ENCODE results near the gene ZNF483.
"Not testable (repeated sequence)": the region's sequence is repeated elsewhere in the genome, so short reads cannot be mapped to it uniquely, and the experiment has no call there.

The ZNF483 gene

DNA sequence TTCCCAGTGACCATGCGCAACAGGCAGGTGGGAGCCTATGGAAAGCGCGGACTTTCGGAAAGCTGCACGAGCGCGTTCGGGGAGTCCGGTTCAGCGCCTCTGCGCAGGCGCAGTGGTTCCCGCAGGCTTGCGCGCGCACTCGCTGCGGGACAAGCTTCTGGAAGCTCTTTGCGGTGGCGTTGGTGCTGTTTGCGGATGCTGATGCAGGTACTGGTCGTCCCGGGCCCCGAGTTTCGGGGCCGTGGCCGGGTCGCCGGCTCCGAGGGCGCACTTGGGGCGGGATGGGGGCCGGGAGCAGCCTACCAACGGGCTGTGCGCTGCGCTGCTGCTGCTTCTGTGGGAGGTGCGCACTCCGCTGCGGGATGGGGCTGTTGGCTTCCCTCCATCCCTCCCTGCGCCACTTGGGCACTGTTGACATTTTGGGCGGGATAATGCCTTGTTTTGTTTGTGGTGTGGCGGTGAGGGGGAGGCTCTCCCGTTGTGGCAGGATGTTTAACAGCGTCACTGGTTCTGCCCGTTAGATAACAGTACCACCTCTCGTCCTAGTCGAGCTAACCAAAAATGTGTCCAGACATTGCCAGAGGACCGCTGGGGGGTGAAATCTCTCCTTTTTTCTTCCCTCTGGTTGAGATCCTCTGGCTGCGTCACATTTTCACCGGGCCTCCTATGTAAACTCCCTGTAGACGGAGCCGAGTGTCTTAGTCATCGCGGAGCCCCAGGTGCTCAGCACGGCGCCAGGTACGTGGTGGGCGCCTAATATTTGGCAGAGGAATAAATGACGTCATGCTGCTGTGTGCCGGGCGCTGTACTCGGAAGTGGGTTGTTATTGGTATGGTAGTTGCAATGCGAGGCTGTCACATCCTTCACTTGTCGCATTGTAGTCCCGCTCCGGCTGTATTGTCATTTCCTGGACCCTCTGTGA is at the start of gene ZNF483:
TSS of gene ZNF483 (plus strand) at position 124 of the 922 bp plus-strand sequence. CDS start 2,217 bp downstream, outside the sequence.
- no peak for DNase-seq (ENCODE audit: low spot score)

DNA sequence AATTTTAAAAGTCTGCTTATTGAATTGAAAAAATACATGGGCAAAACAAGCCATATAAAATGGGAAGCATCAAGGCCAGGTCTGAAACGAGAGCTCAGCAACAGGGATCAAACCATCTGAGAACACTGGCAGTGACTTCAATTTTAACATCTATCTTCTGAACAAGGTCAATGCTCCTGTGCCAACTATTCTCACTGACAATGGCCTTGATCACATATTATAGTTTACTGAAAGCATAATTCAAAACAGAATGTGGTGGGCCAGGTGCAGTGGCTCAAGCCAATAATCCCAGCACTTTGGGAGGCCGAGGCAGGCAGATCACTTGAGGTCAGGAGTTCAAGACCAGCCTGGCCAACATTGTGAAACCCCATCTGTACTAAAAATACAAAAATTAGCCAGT is 49.8 kb upstream of the ZNF483 start:
- DNase-seq (ENCODE audit: low spot score): no peak

DNA sequence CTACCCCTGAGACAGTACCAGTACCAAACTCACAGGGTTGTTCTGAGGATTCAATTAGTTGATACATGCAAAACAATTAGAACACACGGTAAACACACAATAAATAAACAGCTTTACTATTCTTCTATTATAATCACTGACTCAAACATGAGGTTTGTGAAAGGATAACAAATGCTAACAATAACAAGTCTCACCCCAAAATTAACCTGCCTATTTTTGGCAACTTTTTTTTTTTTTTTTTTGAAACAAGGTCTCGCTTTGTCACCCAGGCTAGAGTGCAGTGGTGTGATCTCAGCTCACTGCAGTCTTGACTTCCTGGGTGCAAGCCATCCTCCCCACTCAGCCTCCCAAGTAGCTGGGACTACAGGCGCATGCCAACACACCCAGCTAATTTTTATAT is 47.3 kb upstream of the ZNF483 start:
- DNase-seq (ENCODE audit: low spot score): no peak

DNA sequence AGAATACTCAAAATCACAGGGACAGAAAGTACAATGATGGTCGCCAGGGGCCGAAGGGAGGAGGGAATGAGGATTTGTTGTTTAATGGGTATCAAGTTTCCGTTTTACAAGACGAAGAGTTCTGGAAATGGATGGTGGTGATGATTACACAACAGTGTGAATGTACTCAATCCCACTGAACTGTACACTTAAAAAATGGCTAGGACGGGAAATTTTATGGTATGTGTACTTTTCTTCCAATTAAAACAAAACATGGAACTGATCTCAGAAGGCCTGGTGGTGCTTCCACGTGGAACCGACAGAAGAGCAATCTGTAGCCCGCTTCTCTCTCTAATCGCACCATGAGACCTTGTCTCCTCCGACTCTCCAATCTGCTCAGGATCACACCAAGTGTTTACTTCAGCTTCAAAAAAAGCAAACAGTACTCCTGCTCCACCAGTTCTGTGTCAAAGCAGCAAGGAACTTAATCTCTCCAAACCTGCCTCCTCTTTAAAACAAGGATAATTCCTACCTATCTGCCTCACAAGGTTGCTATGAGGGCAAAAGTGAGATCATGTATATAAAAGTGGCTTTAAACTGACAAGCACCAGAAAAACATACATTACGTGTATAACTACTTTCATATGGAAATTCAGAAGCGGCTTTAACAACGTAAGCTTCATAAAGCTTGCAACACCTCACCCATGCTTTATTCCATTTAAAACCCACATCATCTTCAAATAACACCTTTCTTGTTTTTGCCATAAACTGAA is 42.9 kb upstream of the ZNF483 start:
- peak; percentile 40 for DNase-seq (ENCODE audit: low spot score)

DNA sequence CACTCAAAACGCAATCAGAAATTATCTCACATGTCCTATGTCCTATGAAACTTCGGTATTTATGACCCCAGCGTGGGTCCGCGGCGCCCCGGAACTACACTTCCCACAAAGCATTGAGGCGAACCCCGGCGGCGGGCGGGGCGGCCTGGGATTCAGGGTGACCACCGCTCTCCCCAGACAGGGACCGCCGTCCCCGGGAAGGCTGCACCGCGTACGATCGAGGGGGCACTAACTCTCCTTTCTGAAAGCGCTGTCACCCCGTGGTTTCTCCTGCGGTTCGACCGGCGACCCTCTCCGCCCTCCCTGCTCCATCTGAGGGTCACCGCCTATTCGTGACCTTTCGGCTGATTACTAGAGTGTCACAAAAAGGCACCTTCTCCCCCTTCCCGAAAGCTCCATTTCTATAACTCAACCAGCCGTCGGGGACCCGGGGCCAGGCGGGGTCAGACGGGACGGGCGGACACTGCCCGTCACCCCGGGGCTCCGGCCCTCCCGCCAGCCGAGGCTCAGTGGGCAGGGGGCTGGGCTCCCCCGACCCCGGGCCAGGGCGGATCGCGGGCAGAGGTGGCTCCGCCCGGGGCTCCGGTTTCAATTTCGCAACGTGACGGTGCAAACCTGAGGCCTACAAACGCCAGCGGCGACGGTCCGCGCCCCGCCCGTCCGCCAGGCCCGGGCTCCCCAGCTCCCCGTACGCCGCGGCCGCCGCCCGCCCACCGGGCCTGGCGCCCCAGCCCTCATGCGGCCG is 42.1 kb upstream of the ZNF483 start:
- peak; percentile 71 for DNase-seq (ENCODE audit: low spot score)

DNA sequence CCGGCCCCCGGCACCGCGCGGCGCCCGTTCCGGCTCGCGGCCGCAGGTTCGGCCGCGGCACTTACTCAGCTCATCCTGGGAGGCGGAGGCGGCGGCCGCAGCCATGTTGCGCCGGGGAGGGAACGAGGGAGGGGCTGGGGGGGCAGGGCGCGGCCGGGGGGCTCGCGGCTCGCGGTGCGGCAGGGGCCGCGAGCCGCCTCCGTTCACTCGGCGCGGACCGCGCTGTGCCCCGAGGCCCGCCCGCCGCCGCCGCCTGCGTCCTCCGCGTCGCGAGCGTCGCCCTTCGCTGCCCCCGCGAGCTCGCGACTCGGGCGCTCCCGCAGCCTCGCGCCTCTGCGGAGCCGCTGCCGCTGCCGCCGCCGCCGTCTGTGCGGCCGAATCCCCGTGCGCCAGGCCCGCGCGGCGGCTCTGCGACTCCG is 41.5 kb upstream of the ZNF483 start:
- DNase-seq (ENCODE audit: low spot score): peak; percentile 63

DNA sequence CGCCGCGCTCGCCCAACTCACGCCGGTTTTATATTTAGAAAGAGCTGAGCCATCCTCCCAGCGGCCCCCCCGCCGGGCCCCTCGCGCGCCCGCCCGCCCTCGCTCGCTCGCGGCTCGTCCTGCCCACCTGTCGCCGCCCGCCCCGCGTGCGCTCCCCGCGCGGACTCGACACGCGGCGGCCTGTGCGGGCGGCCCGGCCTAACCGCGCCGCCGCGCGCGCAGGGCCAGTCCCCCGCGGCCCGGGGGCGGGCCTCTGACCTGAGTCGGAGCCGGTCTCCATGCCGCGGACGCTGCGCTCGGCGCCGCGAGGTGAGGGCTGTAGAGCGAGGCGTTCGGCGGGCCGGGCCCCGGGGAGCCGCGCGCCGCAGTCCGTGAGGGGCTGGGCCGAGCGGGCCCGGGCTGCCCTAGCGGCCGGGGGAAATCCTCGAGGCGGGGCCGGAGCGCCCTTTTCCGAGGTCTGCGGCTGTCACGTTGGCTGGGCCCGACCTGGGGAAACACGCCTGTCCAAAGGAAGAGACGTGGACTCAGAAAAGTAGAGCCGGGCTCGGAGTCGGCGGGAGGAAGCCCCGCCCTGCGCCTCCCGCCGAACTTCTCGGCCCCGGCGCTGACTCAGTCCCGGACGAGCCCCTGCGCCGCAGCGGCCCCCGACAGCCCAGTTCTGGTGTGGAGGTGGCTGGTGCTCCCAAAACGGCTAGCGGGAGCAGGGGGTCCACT is 41.0 kb upstream of the ZNF483 start, which contains the start of gene ECPAS:
TSS of gene ECPAS (minus strand) at position 526 of the 714 bp plus-strand sequence. CDS start 11,465 bp downstream, outside the sequence.
- peak; percentile 89 for DNase-seq (ENCODE audit: low spot score)

DNA sequence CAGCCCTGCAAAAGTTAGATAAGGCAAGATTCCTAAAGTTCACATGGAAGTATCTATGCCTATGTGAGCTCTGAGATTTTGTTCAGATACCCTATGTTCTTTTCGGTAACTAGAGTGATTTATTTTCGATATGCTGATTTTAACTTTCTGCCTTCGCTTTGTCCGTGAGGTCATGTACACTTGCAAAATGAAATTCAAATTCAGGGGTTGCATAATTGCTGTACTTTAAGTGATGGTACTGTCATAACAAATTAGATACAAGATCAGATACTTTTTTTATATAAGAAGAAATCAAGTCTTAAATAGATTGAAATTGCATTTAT is 40.4 kb upstream of the ZNF483 start:
- DNase-seq (ENCODE audit: low spot score): no peak

DNA sequence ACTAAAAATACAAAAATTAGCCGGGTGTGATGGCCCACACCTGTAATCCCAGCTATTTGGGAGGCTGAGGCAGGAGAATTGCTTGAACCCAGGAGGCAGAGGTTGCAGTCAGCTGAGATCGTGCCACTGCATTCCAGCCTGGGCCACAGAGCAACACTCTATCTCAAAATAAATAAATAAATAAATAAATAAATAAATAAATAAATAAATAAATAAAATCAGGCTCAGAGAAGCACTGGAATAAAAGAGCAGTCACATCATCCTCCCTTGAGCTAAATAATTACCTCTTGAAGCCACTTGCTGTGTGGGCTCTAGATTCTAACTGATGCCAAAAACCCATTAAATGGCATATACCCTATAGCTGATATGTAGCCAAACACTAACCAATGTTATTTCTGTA is 27.8 kb upstream of the ZNF483 start:
- DNase-seq (ENCODE audit: low spot score): not testable (repeated sequence)

DNA sequence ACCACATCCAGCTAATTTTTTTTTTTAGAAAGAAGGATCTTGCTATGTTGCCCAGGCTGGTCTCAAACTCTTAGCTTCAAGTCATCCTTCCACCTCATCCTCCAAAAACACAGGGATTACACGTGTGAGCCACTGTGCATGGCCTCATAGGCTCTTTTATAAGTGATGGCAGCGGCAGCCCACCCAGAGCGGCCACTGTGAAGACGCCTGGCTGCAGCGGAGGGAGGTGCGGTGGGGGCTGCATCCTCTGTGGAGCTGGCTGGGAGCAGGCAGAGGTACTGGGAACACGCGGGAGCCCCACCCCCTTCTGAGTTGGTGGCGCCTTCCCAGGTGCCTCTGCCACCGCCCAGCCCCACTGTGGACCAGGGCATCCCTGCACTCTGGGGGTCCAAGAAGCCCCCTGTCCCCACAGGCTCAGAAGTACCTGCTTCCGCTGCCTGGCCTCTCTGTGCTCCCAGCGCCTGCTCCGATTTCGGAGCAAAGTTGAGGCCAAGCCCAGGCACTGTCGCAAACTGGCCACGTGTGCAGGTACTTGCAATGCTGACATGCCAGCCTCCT is 23.9 kb upstream of the ZNF483 start:
- DNase-seq (ENCODE audit: low spot score): no peak

DNA sequence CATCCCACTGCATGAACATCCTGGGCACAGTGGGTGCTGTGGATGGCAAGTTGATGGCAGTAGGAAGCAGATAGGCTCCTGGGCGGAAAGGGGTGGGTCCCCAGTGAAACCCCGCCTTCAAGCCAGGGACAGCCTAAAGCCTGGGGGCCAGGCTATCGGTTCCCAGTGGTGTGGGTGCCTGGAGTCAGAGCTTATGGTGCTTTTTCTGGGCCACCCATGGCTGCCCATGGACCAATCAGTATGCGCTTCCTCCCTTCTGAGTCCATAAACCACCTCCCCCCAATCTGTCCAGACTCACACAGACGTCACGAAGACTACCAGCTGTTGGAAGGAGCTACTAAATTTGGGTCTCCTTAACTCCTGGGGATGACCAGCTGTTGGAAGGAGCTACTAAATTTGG is 23.3 kb upstream of the ZNF483 start:
- no peak for DNase-seq (ENCODE audit: low spot score)

DNA sequence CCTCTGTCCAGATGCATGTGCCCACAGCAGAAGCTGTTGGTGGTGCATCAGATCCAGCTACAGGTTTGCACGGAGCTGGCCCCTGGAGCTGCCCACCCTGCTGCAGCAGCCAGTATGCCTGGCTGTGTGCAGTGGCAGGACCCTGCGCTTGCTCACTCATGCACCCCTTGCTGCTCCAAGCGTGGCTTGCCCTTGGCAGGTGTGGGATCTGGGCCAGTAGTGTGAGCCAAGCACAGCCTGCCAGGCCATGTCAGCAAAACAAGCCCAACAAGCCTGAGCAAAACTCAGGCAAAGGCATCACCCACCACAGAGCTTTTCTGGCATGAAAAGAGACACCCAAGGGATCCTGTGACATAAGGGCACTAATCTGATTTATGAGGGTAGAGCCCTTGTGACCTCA is 22.5 kb upstream of the ZNF483 start:
- DNase-seq (ENCODE audit: low spot score): no peak

DNA sequence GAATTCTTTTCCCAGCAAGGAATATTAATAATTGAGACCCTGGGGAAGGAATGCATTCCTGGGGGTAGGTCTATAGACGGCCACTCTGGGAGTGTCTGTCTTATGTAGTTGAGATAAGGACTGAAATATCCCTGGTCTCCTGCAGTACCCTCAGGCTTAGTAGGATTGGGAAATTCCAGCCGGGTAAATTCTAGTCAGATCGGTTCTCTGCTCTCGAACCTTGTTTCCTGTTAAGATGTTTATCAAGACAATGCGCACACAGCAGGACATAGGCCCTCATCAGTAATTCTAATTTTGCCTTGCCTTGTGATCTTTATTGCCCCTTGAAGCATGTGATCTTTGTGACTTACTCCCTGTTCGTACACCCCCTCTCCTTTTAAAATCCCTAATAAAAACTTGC is 13.4 kb upstream of the ZNF483 start:
- DNase-seq (ENCODE audit: low spot score): not testable (repeated sequence)

DNA sequence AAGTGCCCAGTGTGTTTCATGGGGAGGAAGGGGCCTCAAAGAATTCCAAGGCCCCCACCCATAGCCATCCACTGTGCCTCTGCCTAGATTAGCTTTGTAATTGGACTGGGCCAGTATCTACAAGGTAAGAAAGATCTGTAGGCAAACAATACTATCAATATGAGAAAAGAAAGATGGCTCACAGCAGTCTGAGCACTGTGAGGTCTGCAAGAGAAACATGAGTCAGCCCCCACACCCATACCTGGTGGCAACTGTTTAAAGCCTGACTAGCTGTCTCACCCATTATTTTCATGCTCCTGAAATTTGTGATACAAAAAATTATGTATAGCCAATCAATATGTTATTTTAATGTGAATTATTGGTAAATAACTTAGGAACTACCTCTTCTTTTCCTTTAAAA is 10.0 kb upstream of the ZNF483 start:
- no peak for DNase-seq (ENCODE audit: low spot score)

DNA sequence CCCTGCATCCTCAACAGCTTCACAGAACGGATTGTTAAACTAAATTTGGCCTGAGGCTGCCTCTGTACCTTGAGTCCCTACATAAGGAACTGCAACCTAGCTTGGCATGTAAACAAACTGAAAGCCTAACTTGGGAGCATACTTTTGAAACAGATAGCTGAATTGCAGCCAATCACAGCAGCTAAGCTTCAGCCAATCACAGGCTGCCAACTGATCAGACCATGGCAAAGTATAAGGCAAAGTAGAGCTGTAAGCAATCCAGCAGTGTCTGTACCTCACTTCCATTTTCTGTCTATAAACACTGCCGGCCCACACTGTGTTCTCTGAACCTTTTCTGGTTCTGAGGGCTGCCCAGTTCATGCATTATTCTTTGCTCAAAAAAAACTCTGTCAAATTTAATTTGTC is 8.9 kb upstream of the ZNF483 start:
- no peak for DNase-seq (ENCODE audit: low spot score)

DNA sequence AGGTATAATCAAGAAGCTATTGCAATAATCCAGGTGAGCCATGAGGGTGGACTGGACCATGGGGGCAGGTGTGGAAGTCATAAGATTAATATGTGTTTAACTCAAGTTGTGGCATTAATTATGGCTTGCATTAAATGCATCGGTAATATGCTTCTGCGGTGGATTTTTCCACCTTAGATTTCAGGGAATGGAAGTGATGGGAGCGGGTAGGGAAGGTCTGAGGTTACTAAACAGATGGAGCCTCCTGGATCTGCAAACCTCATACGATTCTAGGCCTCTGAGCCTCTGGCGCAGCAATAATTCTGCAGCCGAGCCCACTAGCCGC is 286 bp upstream of the ZNF483 start:
- DNase-seq (ENCODE audit: low spot score): no peak

DNA sequence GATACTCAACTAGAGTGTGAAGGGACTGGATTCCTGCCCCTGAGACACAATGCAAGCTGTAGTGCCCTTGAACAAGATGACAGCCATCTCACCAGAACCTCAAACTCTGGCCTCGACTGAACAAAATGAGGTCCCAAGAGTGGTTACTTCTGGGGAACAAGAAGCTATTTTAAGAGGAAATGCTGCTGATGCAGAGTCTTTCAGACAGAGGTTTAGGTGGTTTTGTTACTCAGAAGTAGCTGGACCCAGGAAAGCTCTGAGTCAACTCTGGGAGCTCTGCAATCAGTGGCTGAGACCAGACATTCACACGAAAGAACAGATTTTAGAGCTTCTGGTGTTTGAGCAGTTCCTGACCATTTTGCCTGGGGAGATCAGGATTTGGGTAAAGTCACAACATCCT is 2.4 kb downstream of the ZNF483 start:
- no peak for DNase-seq (ENCODE audit: low spot score)

DNA sequence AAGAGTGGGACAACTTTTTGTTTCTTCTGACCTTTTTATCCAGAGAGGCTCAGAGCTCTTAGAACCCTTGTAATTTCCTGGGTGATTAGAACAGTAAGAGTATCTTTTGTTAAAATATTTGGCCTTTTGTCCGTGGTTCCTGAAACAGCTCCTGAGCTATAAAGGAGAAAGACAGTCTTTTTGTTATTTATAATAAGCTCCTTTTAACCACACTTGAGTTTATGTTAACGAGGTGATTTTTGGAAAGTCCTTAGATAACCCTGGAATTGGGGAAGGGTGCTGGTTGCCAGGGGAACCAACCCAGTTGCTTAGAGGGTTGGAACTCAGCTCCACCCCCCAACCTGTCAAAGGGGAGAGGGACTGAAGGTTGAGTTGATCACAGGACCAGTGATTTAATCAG is 4.8 kb downstream of the ZNF483 start:
- DNase-seq (ENCODE audit: low spot score): no peak

DNA sequence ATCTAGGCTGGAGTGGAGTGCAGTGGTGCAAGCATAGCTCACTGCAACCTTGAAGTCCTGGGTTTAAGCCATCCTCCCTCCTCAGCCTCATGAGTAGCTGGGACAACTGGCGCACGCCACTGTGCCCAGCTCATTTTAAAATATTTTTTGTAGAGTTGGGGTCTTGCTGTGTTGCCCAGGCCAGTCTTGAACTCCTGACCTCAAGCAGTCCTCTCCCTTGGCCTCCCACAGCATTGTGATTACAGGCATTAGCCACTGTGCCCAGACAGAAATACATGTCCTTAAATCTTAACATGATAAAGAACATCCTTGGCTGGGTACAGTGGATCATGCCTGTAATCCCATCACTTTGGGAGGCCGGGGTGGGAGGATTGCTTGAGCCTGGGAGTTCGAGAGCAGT is 6.7 kb downstream of the ZNF483 start:
- DNase-seq (ENCODE audit: low spot score): no peak

DNA sequence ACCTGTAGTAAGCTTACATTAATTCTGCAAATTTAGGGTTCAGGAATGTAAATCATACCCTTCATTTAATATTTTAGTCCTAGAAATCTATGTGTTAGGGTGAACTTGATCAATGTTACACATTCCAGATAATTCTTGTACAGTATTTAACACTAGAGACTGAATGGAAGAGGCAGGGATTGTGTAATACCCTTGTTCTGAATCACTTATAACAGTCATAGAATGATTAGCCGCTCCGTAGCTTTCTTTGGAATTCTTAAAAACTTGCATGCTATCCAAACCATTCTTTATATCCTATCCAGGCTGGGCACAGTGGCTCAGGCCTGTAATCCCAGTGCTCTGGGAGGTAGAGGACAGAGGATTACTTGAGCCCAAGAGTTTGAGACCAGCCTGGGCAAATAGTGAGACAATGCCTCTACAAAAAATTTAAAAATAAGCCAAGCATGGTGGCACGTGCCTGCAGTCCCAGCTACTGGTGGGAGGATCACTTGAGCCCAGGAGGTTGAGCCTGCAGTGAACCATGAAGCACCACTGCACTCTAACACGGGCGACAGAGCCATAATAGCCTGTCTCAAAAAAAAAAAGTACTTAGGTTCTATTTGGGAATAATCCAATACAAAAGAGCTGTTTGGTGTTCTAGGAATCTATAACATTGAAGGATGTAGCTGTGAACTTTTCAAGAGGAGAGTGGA is 8.3 kb downstream of the ZNF483 start:
- DNase-seq (ENCODE audit: low spot score): no peak
